HCT116 (cell line): ENCODE measurements around the gene ZCCHC24. TPM values are rescaled to one million over a fixed set of nuclear protein-coding genes. Genes with fewer than 3 reads are reported as not detected.
A peak's percentile ranks its signal among the peaks of the same experiment; 100 is the strongest.

Experiments
- ATAC-seq: fragments of 200-7000 bp; cut with Tn5 transposase; 2 replicates; pipeline ENCODE4 v1.9.1; 2020; ENCODE audit warnings: mild to moderate bottlenecking, moderate library complexity
- BruUV-seq: library from RNA; stranded (reverse); fragments of 400-500 nt; replicated peaks from 2 replicates; lab custom pipeline; 2021; lab: Mats Ljungman, UMichigan
- CTCF ChIA-PET: fragments of 300-600 bp; sonication (Branson Sonifier 250); formaldehyde crosslinking; loops from one replicate; lab custom pipeline; 2021; ENCODE audit warnings: antibody characterized with exemption; lab: Charles Lee
- POLR2A ChIA-PET: fragments of 300-600, 350-600 bp; sonication (Branson Sonifier 250); formaldehyde crosslinking; loops from one replicate; lab custom pipeline; 2021; ENCODE audit warnings: antibody characterized with exemption; lab: Charles Lee
- RAD21 ChIA-PET, 2 experiments: fragments of 300-600 bp; sonication (Branson Sonifier 250); formaldehyde crosslinking; loops; one replicate each; lab custom pipeline; 2023; ENCODE audit warnings: low total read pairs in 2 of 2; ENCODE audit not compliant: uncharacterized antibody in 2 of 2, unreplicated experiment in 2 of 2, low non-redundant PET in 1 of 2; lab: Charles Lee
- DNase-seq: peaks from one replicate; pipeline ENCODE4 v3.0.0-alpha.2; 2010; ENCODE audit warnings: low read depth, low spot score
- H2AFZ ChIP-seq: fragments of 200-600 bp; shearing (Covaris generic), sonication (generic); 2 replicates; pipeline ENCODE4 v1.6.1; 2017; ENCODE audit warnings: low read depth, mixed run types, mixed read lengths, antibody characterized with exemption, low read length; ENCODE audit not compliant: poor library complexity, severe bottlenecking
- H3K27ac ChIP-seq: 2 replicates; pipeline ENCODE4 v1.5.1; 2012; ENCODE audit warnings: low read depth, low read length
- H3K27me3 ChIP-seq: fragments of 200-600 bp; sonication (generic); 2 replicates; pipeline ENCODE4 v1.6.1; 2016; ENCODE audit warnings: mixed run types, low read length, mixed read lengths; ENCODE audit not compliant: insufficient read depth
- H3K36me3 ChIP-seq, 2 experiments: fragments of 200-500 bp in 1 of 2; fragments of 200-600 bp in 1 of 2; sonication (Bioruptor generic) in 1 of 2; sonication (generic) in 1 of 2; 2 replicates each; pipeline versions ENCODE4 v1.5.1 to v1.6.1; 2014 to 2016; ENCODE audit warnings: low read length in 2 of 2, inconsistent platforms in 1 of 2, mixed read lengths in 1 of 2, mixed run types in 1 of 2; ENCODE audit not compliant: insufficient read depth in 2 of 2, control insufficient read depth in 1 of 2
- H3K4me1 ChIP-seq, 2 experiments: fragments of 200-600 bp in 1 of 2; sonication (generic) in 1 of 2; 2 replicates each; pipeline versions ENCODE4 v1.5.1 to v1.6.1; 2012 to 2017; ENCODE audit warnings: low read length in 2 of 2, inconsistent platforms in 1 of 2, mild to moderate bottlenecking in 1 of 2, mixed read lengths in 1 of 2, mixed run types in 1 of 2, moderate library complexity in 1 of 2; ENCODE audit not compliant: insufficient read depth in 2 of 2, control insufficient read depth in 1 of 2
- H3K4me2 ChIP-seq: fragments of 200-600 bp; sonication (generic); 2 replicates; pipeline ENCODE4 v1.6.1; 2017; ENCODE audit warnings: mixed run types, low read length, mixed read lengths
- H3K4me3 ChIP-seq, 2 experiments: fragments of 200-600 bp in 1 of 2; sonication (generic) in 1 of 2; replicated peaks in 1 of 2; 2 replicates each; pipeline ENCODE4 v1.5.1; 2011 to 2016; ENCODE audit warnings: low read length in 2 of 2, control low read depth in 1 of 2, low read depth in 1 of 2, mild to moderate bottlenecking in 1 of 2, mixed read lengths in 1 of 2, mixed run types in 1 of 2
- H3K79me2 ChIP-seq: fragments of 200-600 bp; sonication (generic); 2 replicates; pipeline ENCODE4 v1.6.1; 2017; ENCODE audit warnings: mild to moderate bottlenecking, mixed run types, low read length, moderate library complexity, mixed read lengths; ENCODE audit not compliant: insufficient read depth
- H3K9ac ChIP-seq: fragments of 200-600 bp; sonication (generic); 2 replicates; pipeline ENCODE4 v1.6.1; 2016; ENCODE audit warnings: low read length, mixed read lengths
- H3K9me2 ChIP-seq: fragments of 200-600 bp; sonication (generic), shearing (Covaris generic); 2 replicates; pipeline ENCODE4 v1.6.1; 2017; ENCODE audit warnings: mixed run types, mild to moderate bottlenecking, moderate library complexity; ENCODE audit not compliant: insufficient read depth
- H3K9me3 ChIP-seq, 2 experiments: fragments of 200-500 bp in 1 of 2; fragments of 200-600 bp in 1 of 2; sonication (Bioruptor generic) in 1 of 2; sonication (generic) in 1 of 2; 2 replicates each; pipeline ENCODE4 v1.6.1; 2014 to 2017; ENCODE audit warnings: low read length in 2 of 2, mixed read lengths in 2 of 2, inconsistent platforms in 1 of 2, low read depth in 1 of 2, mild to moderate bottlenecking in 1 of 2, mixed run types in 1 of 2, moderate library complexity in 1 of 2; ENCODE audit not compliant: control insufficient read depth in 1 of 2, insufficient read depth in 1 of 2
- H4K20me1 ChIP-seq: fragments of 200-600 bp; sonication (generic), shearing (Covaris generic); 2 replicates; pipeline ENCODE4 v1.6.1; 2017; ENCODE audit warnings: mixed run types, mild to moderate bottlenecking, moderate library complexity; ENCODE audit not compliant: insufficient read depth
- ATF3 ChIP-seq: IDR thresholded peaks from 2 replicates; pipeline ENCODE4 v1.6.1; 2012
- CBX3 ChIP-seq: IDR thresholded peaks from 2 replicates; pipeline ENCODE4 v1.6.1; 2012; ENCODE audit warnings: low read depth
- CEBPB ChIP-seq: IDR thresholded peaks from 2 replicates; pipeline ENCODE4 v1.6.1; 2012; ENCODE audit warnings: low read depth
- EGR1 ChIP-seq: IDR thresholded peaks from 2 replicates; pipeline ENCODE4 v1.6.1; 2012; ENCODE audit warnings: low read depth
- ELF1 ChIP-seq: IDR thresholded peaks from 2 replicates; pipeline ENCODE4 v1.6.1; 2012; ENCODE audit warnings: low read depth, borderline replicate concordance
- EZH2phosphoT487 ChIP-seq: fragments of 200-600 bp; IDR thresholded peaks from 2 replicates; pipeline ENCODE4 v1.6.1; 2018; ENCODE audit warnings: antibody characterized with exemption, borderline replicate concordance
- FOSL1 ChIP-seq: IDR thresholded peaks from 2 replicates; pipeline ENCODE4 v1.6.1; 2012; ENCODE audit warnings: low read depth
- JUND ChIP-seq: IDR thresholded peaks from 2 replicates; pipeline ENCODE4 v1.6.1; 2012
- MAX ChIP-seq: IDR thresholded peaks from 2 replicates; pipeline ENCODE4 v1.6.1; 2012
- POLR2A ChIP-seq: IDR thresholded peaks from 2 replicates; pipeline ENCODE4 v1.7.0; 2011; ENCODE audit warnings: borderline replicate concordance; ENCODE audit not compliant: insufficient read depth, insufficient read length; ENCODE audit errors: extremely low read depth
- RAD21 ChIP-seq: IDR thresholded peaks from 2 replicates; pipeline ENCODE4 v1.6.1; 2012; ENCODE audit warnings: low read depth, mild to moderate bottlenecking
- SP1 ChIP-seq: IDR thresholded peaks from 2 replicates; pipeline ENCODE4 v1.6.1; 2012; ENCODE audit warnings: low read depth
- TCF7L2 ChIP-seq: IDR thresholded peaks from 2 replicates; pipeline ENCODE4 v1.7.0; 2011; ENCODE audit warnings: borderline replicate concordance, inconsistent platforms; ENCODE audit not compliant: insufficient read depth, insufficient read length; ENCODE audit errors: extremely low read depth
- YY1 ChIP-seq: IDR thresholded peaks from 2 replicates; pipeline ENCODE4 v1.6.1; 2011; ENCODE audit warnings: low read length, low read depth, moderate library complexity, mild to moderate bottlenecking; ENCODE audit not compliant: insufficient replicate concordance; ENCODE audit errors: extremely low read depth
- ZFX ChIP-seq: fragments of 450-650 bp; IDR thresholded peaks from 2 replicates; pipeline ENCODE4 v1.6.1; 2017
- ZNF274 ChIP-seq: fragments of 200-500 bp; sonication (Bioruptor generic); IDR thresholded peaks from 2 replicates; pipeline ENCODE4 v1.6.1; 2014; ENCODE audit warnings: mild to moderate bottlenecking, low read depth, low read length, inconsistent platforms
- intact Hi-C: fragments of 100-400 bp; cut with micrococcal nuclease; formaldehyde crosslinking; loops from 2 replicates; pipeline ENCODE4 v1.10.0; 2022
- total RNA-seq: library from RNA; stranded (reverse); gene quantifications from one replicate; pipeline ENCODE4 v1.2.1, GENCODE V29; 2021; ENCODE audit not compliant: unreplicated experiment
- TF ChIP-seq, protein P1 (sequence below): IDR thresholded peaks from 2 replicates; pipeline ENCODE4 v1.6.1; 2012; ENCODE audit warnings: low read depth
- TF ChIP-seq, protein P2 (sequence below), 3 experiments: fragments of 200-600 bp in 1 of 3; sonication (generic) in 1 of 3; IDR thresholded peaks in 2 of 3; conservative IDR thresholded peaks in 1 of 3; 2 replicates each; pipeline ENCODE4 v1.5.1; 2012 to 2017; ENCODE audit warnings: low read depth in 2 of 3, low read length in 2 of 3, antibody characterized with exemption in 1 of 3, borderline replicate concordance in 1 of 3, control low read depth in 1 of 3, mild to moderate bottlenecking in 1 of 3, mixed read lengths in 1 of 3, mixed run types in 1 of 3, moderate library complexity in 1 of 3; ENCODE audit not compliant: insufficient read depth in 1 of 3
- TF ChIP-seq, protein P3 (sequence below): IDR thresholded peaks from 2 replicates; pipeline ENCODE4 v1.6.1; 2011; ENCODE audit warnings: mild to moderate bottlenecking, low read length, moderate library complexity; ENCODE audit not compliant: insufficient replicate concordance; ENCODE audit errors: extremely low read depth

The ZCCHC24 gene
- total RNA-seq, 1 experiment from 2014 or later, result 7.0 TPM

GRCh38 chr10:79386637-79387465, 58.6 kb downstream of the ZCCHC24 start:
- no peaks in the 10 kb centered on the region for H3K9me3 ChIP-seq
- no peak overlapping the region for H3K4me2 ChIP-seq
- intact Hi-C loops, result no loop called here
- POLR2A ChIA-PET, result no interaction called here
- H3K9ac ChIP-seq, result no peak overlapping the region
- no peaks in the 10 kb centered on the region for H3K27me3 ChIP-seq
- H4K20me1 ChIP-seq, result no peaks in the 10 kb centered on the region
- H3K9me2 ChIP-seq, result no peaks in the 10 kb centered on the region
- TF ChIP-seq YY1, result no peak
- TF ChIP-seq EZH2phosphoT487, result no peak
- TF ChIP-seq SP1, result no peak
- no peak for TF ChIP-seq CBX3
- no peak for TF ChIP-seq ZNF274
- TF ChIP-seq, protein P1, sequence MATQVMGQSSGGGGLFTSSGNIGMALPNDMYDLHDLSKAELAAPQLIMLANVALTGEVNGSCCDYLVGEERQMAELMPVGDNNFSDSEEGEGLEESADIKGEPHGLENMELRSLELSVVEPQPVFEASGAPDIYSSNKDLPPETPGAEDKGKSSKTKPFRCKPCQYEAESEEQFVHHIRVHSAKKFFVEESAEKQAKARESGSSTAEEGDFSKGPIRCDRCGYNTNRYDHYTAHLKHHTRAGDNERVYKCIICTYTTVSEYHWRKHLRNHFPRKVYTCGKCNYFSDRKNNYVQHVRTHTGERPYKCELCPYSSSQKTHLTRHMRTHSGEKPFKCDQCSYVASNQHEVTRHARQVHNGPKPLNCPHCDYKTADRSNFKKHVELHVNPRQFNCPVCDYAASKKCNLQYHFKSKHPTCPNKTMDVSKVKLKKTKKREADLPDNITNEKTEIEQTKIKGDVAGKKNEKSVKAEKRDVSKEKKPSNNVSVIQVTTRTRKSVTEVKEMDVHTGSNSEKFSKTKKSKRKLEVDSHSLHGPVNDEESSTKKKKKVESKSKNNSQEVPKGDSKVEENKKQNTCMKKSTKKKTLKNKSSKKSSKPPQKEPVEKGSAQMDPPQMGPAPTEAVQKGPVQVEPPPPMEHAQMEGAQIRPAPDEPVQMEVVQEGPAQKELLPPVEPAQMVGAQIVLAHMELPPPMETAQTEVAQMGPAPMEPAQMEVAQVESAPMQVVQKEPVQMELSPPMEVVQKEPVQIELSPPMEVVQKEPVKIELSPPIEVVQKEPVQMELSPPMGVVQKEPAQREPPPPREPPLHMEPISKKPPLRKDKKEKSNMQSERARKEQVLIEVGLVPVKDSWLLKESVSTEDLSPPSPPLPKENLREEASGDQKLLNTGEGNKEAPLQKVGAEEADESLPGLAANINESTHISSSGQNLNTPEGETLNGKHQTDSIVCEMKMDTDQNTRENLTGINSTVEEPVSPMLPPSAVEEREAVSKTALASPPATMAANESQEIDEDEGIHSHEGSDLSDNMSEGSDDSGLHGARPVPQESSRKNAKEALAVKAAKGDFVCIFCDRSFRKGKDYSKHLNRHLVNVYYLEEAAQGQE, result no peak
- TF ChIP-seq, protein P2, sequence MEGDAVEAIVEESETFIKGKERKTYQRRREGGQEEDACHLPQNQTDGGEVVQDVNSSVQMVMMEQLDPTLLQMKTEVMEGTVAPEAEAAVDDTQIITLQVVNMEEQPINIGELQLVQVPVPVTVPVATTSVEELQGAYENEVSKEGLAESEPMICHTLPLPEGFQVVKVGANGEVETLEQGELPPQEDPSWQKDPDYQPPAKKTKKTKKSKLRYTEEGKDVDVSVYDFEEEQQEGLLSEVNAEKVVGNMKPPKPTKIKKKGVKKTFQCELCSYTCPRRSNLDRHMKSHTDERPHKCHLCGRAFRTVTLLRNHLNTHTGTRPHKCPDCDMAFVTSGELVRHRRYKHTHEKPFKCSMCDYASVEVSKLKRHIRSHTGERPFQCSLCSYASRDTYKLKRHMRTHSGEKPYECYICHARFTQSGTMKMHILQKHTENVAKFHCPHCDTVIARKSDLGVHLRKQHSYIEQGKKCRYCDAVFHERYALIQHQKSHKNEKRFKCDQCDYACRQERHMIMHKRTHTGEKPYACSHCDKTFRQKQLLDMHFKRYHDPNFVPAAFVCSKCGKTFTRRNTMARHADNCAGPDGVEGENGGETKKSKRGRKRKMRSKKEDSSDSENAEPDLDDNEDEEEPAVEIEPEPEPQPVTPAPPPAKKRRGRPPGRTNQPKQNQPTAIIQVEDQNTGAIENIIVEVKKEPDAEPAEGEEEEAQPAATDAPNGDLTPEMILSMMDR (IDR thresholded peaks at IDR 0.05 in 2 of 3, conservative IDR thresholded peaks at IDR 0.05 in 1 of 3; ENCODE audit: borderline replicate concordance in 1 of 3, insufficient read depth in 1 of 3, low read depth in 2 of 3, low read length in 2 of 3), result no peak
- no peak for TF ChIP-seq EGR1
- no peak for TF ChIP-seq ELF1
- TF ChIP-seq ATF3, result no peak
- TF ChIP-seq POLR2A, result no peak
- TF ChIP-seq RAD21, result no peak
- TF ChIP-seq FOSL1, result no peak
- no peak for TF ChIP-seq CEBPB
- TF ChIP-seq MAX, result no peak
- TF ChIP-seq JUND, result no peak
- TF ChIP-seq, protein P3, sequence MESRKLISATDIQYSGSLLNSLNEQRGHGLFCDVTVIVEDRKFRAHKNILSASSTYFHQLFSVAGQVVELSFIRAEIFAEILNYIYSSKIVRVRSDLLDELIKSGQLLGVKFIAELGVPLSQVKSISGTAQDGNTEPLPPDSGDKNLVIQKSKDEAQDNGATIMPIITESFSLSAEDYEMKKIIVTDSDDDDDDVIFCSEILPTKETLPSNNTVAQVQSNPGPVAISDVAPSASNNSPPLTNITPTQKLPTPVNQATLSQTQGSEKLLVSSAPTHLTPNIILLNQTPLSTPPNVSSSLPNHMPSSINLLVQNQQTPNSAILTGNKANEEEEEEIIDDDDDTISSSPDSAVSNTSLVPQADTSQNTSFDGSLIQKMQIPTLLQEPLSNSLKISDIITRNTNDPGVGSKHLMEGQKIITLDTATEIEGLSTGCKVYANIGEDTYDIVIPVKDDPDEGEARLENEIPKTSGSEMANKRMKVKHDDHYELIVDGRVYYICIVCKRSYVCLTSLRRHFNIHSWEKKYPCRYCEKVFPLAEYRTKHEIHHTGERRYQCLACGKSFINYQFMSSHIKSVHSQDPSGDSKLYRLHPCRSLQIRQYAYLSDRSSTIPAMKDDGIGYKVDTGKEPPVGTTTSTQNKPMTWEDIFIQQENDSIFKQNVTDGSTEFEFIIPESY, result no peak
- no peak for TF ChIP-seq TCF7L2
- TF ChIP-seq ZFX, result no peak
- no peak overlapping the region for H3K27ac ChIP-seq
- no peaks in the 10 kb centered on the region for H3K79me2 ChIP-seq
- no peak for DNase-seq
- H3K4me3 ChIP-seq, result no peak overlapping the region
- no TSS peak for BruUV-seq
- ATAC-seq, result peak; percentile 28; the same call in 1 of the 2 replicates
- RAD21 ChIA-PET, result no interaction called here
- no peak overlapping the region for H2AFZ ChIP-seq
- H3K36me3 ChIP-seq, result no peaks in the 10 kb centered on the region
- H3K4me1 ChIP-seq, result no peaks in the 10 kb centered on the region
- CTCF ChIA-PET, result interaction anchor here (0.9 kb wide), 1 partner anchor 101 kb away, joined by 3 read pairs; no protein-coding TSS in a partner anchor
